Measurements from ENCODE around the gene LSM14A.

DNA sequence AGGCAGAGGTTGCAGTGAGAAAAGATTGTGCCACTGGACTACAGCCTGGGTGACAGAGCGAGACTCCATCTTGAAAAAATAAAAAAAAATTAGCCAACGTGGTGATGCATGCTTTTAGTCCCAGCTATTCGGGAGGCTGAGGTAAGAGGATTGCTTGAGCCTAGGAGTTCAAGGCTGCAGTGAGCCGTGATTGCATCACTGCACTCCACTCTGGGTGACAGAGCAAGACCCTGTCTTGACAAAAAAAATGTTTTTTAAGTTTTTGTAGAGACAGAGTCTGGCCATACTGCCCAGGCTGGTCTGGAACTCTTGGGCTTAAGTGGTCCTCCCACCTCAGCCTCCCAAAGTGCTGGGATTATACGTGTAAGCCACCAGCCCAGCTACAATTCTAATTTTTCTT, 22.4 kb upstream of the LSM14A start:
- TF ChIP-seq, protein P1, sequence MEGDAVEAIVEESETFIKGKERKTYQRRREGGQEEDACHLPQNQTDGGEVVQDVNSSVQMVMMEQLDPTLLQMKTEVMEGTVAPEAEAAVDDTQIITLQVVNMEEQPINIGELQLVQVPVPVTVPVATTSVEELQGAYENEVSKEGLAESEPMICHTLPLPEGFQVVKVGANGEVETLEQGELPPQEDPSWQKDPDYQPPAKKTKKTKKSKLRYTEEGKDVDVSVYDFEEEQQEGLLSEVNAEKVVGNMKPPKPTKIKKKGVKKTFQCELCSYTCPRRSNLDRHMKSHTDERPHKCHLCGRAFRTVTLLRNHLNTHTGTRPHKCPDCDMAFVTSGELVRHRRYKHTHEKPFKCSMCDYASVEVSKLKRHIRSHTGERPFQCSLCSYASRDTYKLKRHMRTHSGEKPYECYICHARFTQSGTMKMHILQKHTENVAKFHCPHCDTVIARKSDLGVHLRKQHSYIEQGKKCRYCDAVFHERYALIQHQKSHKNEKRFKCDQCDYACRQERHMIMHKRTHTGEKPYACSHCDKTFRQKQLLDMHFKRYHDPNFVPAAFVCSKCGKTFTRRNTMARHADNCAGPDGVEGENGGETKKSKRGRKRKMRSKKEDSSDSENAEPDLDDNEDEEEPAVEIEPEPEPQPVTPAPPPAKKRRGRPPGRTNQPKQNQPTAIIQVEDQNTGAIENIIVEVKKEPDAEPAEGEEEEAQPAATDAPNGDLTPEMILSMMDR (IDR thresholded peaks at IDR 0.05): no peak
- TF ChIP-seq POLR2AphosphoS2 (conservative IDR thresholded peaks at IDR 0.05; ENCODE audit: low read length) (no peak), RFX5 (IDR thresholded peaks at IDR 0.05) (no peak), HDAC2 (IDR thresholded peaks at IDR 0.05) (no peak), POLR2A (IDR thresholded peaks at IDR 0.05; ENCODE audit: low read length) (no peak), EP300 (IDR thresholded peaks at IDR 0.05) (no peak), CBX2 (IDR thresholded peaks at IDR 0.05; ENCODE audit: borderline replicate concordance, low read depth) (no peak)
- TF ChIP-seq, protein P2, sequence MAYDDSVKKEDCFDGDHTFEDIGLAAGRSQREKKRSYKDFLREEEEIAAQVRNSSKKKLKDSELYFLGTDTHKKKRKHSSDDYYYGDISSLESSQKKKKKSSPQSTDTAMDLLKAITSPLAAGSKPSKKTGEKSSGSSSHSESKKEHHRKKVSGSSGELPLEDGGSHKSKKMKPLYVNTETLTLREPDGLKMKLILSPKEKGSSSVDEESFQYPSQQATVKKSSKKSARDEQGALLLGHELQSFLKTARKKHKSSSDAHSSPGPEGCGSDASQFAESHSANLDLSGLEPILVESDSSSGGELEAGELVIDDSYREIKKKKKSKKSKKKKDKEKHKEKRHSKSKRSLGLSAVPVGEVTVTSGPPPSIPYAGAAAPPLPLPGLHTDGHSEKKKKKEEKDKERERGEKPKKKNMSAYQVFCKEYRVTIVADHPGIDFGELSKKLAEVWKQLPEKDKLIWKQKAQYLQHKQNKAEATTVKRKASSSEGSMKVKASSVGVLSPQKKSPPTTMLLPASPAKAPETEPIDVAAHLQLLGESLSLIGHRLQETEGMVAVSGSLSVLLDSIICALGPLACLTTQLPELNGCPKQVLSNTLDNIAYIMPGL (CRISPR knock-in tag; IDR thresholded peaks at IDR 0.05; ENCODE audit: borderline replicate concordance): no peak
- TF ChIP-seq, protein P3, sequence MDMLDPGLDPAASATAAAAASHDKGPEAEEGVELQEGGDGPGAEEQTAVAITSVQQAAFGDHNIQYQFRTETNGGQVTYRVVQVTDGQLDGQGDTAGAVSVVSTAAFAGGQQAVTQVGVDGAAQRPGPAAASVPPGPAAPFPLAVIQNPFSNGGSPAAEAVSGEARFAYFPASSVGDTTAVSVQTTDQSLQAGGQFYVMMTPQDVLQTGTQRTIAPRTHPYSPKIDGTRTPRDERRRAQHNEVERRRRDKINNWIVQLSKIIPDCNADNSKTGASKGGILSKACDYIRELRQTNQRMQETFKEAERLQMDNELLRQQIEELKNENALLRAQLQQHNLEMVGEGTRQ (IDR thresholded peaks at IDR 0.05): no peak
- TF ChIP-seq, protein P4, sequence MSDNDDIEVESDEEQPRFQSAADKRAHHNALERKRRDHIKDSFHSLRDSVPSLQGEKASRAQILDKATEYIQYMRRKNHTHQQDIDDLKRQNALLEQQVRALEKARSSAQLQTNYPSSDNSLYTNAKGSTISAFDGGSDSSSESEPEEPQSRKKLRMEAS (IDR thresholded peaks at IDR 0.05): no peak

Data from A549 (cell line).